ENCODE results near the gene ELF2. TPM values are rescaled to one million over a fixed set of nuclear protein-coding genes. Genes with fewer than 3 reads are reported as not detected.
"Not testable (repeated sequence)": the region's sequence is repeated elsewhere in the genome, so short reads cannot be mapped to it uniquely, and the experiment has no call there.

Gene ELF2
- total and polyA plus RNA-seq, 2 of the 8 experiments (the other 6 are each of a cell fraction or from before 2014, with no cell fraction given), result 21.1 to 44.3 TPM

GRCh38 chr4:139200102-139200501 lies 23.1 kb upstream of the ELF2 start (continued):
- no peak for TF ChIP-seq POU5F1 (IDR thresholded peaks at IDR 0.05; ENCODE audit: low read depth, low read length)
- no peak for TF ChIP-seq RXRA (IDR thresholded peaks at IDR 0.05; ENCODE audit: insufficient read depth, low read depth, low read length)
- no peak for TF ChIP-seq RAD21 (IDR thresholded peaks at IDR 0.05 in 1 of 2, conservative IDR thresholded peaks at IDR 0.05 in 1 of 2; ENCODE audit: low read depth in 2 of 2, low read length in 2 of 2)
- no peak for TF ChIP-seq USF2 (IDR thresholded peaks at IDR 0.05; ENCODE audit: low read length)
- no peak for TF ChIP-seq GABPA (IDR thresholded peaks at IDR 0.05; ENCODE audit: borderline replicate concordance, insufficient read depth, low read length)
- no peak for TF ChIP-seq NRF1 (IDR thresholded peaks at IDR 0.05; ENCODE audit: low read depth, low read length)
- TF ChIP-seq EZH2 (IDR thresholded peaks at IDR 0.05; ENCODE audit: low read depth, low read length, severe bottlenecking), result no peak
- no peak for TF ChIP-seq RFX5 (IDR thresholded peaks at IDR 0.05; ENCODE audit: borderline replicate concordance, low read depth, low read length)
- no peak for TF ChIP-seq YY1 (IDR thresholded peaks at IDR 0.05; ENCODE audit: low read depth, low read length)
- TF ChIP-seq CTBP2 (IDR thresholded peaks at IDR 0.05; ENCODE audit: borderline replicate concordance, insufficient read depth, insufficient read length, low read length), result no peak
- TF ChIP-seq NANOG (IDR thresholded peaks at IDR 0.05; ENCODE audit: insufficient read depth, low read depth, low read length, poor library complexity, severe bottlenecking), result no peak

GRCh38 chr4:139197214-139197613 lies 20.2 kb upstream of the ELF2 start:
- not testable (repeated sequence) for H3K14ac ChIP-seq (ENCODE audit: insufficient read length); H4K5ac ChIP-seq (ENCODE audit: insufficient read length, low read depth, low read length); FAIRE-seq; H2BK20ac ChIP-seq (ENCODE audit: low read length); H3K9ac ChIP-seq (replicated peaks in 1 of 4; ENCODE audit: extremely low read depth in 1 of 4, low read depth in 3 of 4, low read length in 3 of 4); H2AK5ac ChIP-seq (ENCODE audit: low read depth, low read length); H4K8ac ChIP-seq (ENCODE audit: extremely low read depth, insufficient read depth, low read length); H2BK5ac ChIP-seq (ENCODE audit: low read depth, low read length); H3K9me3 ChIP-seq (ENCODE audit: insufficient read depth in 2 of 2, low read depth in 1 of 2, low read length in 1 of 2); H3K4me1 ChIP-seq (replicated peaks in 1 of 4; ENCODE audit: control insufficient read depth in 3 of 4, insufficient read depth in 4 of 4, low read length in 3 of 4); H3K4ac ChIP-seq (replicated peaks; ENCODE audit: insufficient read length, low read depth, low read length); H3K79me1 ChIP-seq (ENCODE audit: low read depth, low read length); H3K4me2 ChIP-seq (ENCODE audit: insufficient read depth in 1 of 2, low read depth in 2 of 2, low read length in 2 of 2); H3K4me3 ChIP-seq (ENCODE audit: extremely low read depth in 1 of 4, insufficient read depth in 2 of 4, low read depth in 3 of 4, low read length in 4 of 4); H2BK120ac ChIP-seq (replicated peaks; ENCODE audit: low read depth, low read length); H3K23ac ChIP-seq (ENCODE audit: insufficient read length); H2BK12ac ChIP-seq (ENCODE audit: low read depth, low read length); H2BK15ac ChIP-seq (ENCODE audit: low read length); DNase-seq (ENCODE audit: low read depth in 1 of 2, low spot score in 2 of 2); H4K91ac ChIP-seq (replicated peaks; ENCODE audit: insufficient read length, low read length); H3K79me2 ChIP-seq (ENCODE audit: control insufficient read depth in 1 of 2, insufficient read depth in 2 of 2, low read length in 2 of 2); H3K18ac ChIP-seq (ENCODE audit: extremely low read depth, low read length); H3K27me3 ChIP-seq (replicated peaks in 1 of 4; ENCODE audit: control insufficient read depth in 3 of 4, extremely low read depth in 1 of 4, insufficient read depth in 3 of 4, low read length in 3 of 4); H3K36me3 ChIP-seq (ENCODE audit: control insufficient read depth in 2 of 4, insufficient read depth in 4 of 4, low read length in 3 of 4); H3K27ac ChIP-seq (ENCODE audit: low read depth, low read length); H3K56ac ChIP-seq (replicated peaks; ENCODE audit: insufficient read length, low read depth, low read length); H3K23me2 ChIP-seq (ENCODE audit: low read depth, low read length); H2AFZ ChIP-seq (ENCODE audit: low read length); H4K20me1 ChIP-seq (replicated peaks in 1 of 2; ENCODE audit: control insufficient read depth in 1 of 2, insufficient read depth in 2 of 2, low read length in 2 of 2)
- 92% methylated on average over 4 of the region's 4 CpGs; no CpG with 5 or more reads in 1 of the 2 experiments for WGBS, 2 experiments (ENCODE audit: extremely low coverage in 1 of 2, insufficient coverage in 1 of 2, insufficient read length in 1 of 2, insufficient replicate concordance in 2 of 2, low coverage in 1 of 2, low lambda C conversion rate in 2 of 2, missing lambda C conversion rate in 1 of 2)
- CTCF ChIA-PET (ENCODE audit: partially characterized antibody), result interaction anchor here (0.9 kb wide), 1 partner anchor 11 kb away, joined by 3 read pairs; no protein-coding TSS in a partner anchor
- POLR2A ChIA-PET (ENCODE audit: partially characterized antibody), result interaction anchor here (1.6 kb wide), 1 partner anchor 8 kb away, joined by 4 read pairs; no protein-coding TSS in a partner anchor
